ENCODE measurements around the gene CD3E. TPM values are rescaled to one million over a fixed set of nuclear protein-coding genes. Genes with fewer than 3 reads are reported as not detected.

Gene CD3E
- total and polyA plus RNA-seq, 2 of the 13 experiments (the other 11 are each of a cell fraction or from before 2014, with no cell fraction given): not detected

GRCh38 chr11:118260353-118260752, 44.2 kb upstream of the CD3E start (continued):
- TF ChIP-seq DMAP1 (CRISPR knock-in tag; IDR thresholded peaks at IDR 0.05): no peak
- no peak for TF ChIP-seq MYC (CRISPR knock-in tag; IDR thresholded peaks at IDR 0.05; ENCODE audit: borderline replicate concordance)
- no peak for TF ChIP-seq GATAD2A (CRISPR knock-in tag; IDR thresholded peaks at IDR 0.05)
- no peak for TF ChIP-seq ISL2 (CRISPR knock-in tag; IDR thresholded peaks at IDR 0.05)
- no peak for TF ChIP-seq KLF12 (CRISPR knock-in tag; IDR thresholded peaks at IDR 0.05; ENCODE audit: borderline replicate concordance)
- TF ChIP-seq JUND (CRISPR knock-in tag; IDR thresholded peaks at IDR 0.05): no peak
- no peak for TF ChIP-seq HNRNPK (IDR thresholded peaks at IDR 0.05; ENCODE audit: low read depth, low read length, poor library complexity, severe bottlenecking)

GRCh38 chr11:118263112-118263511, 41.4 kb upstream of the CD3E start:
- Histone ChIP-seq H3K4me2 (ENCODE audit: low read depth, low read length) (peak overlapping the region; percentile 81), H3K9ac (ENCODE audit: insufficient read depth, low read depth, low read length) (peak overlapping the region; percentile 65), H3K9me3 (ENCODE audit: low read length) (no peaks in the 10 kb centered on the region), H3K27me3 (ENCODE audit: control insufficient read depth in 1 of 2, insufficient read depth in 2 of 2, low read length in 2 of 2) (peaks cover 0 to 22% of the 10 kb centered on the region in 2 experiments; a peak in 4 of 5 replicates), H3K4me3 (replicated peaks in 1 of 3; ENCODE audit: insufficient read depth in 1 of 3, low read depth in 2 of 3, low read length in 3 of 3) (peak overlapping the region; percentile 58 to 77 (median 66); a peak in 5 of 6 replicates), H3K36me3 (replicated peaks in 1 of 2; ENCODE audit: control insufficient read depth in 1 of 2, insufficient read depth in 2 of 2, low read length in 2 of 2) (peaks cover 2 to 21% of the 10 kb centered on the region in 2 experiments; a peak in 2 of 5 replicates), H3K79me2 (ENCODE audit: insufficient read depth, low read length) (peaks cover 7% of the 10 kb centered on the region), H3K4me1 (ENCODE audit: insufficient read depth, low read length) (peaks cover 43% of the 10 kb centered on the region), H2AFZ (ENCODE audit: low read length) (no peak overlapping the region), H4K20me1 (ENCODE audit: insufficient read depth, low read length) (no peaks in the 10 kb centered on the region), H3K27ac (ENCODE audit: extremely low read length, insufficient read depth, low read length) (no peak overlapping the region)
- intact Hi-C loops (cut with micrococcal nuclease; ENCODE audit: unreplicated experiment): loop anchor here (5.0 kb wide), 1 partner anchor 66 kb away; no protein-coding TSS in a partner anchor
- POLR2A ChIA-PET: interaction anchor here (1.5 kb wide), 1 partner anchor 11 kb away, joined by 11 read pairs; the partner anchor contains the start of gene MPZL3
- no peak for FAIRE-seq
- BruUV-seq (replicated peaks): no TSS peak
- CTCF ChIA-PET (ENCODE audit: low intra/inter-chr PET ratio, low total read pairs): no interaction called here
- in situ Hi-C loops (cut with HindIII; ENCODE audit: extremely low pct_ligation_motif_present, low pct_unique_long_range_greater_than_20kb): no loop called here
- 55% methylated on average over 4 of the region's 4 CpGs for WGBS (ENCODE audit: low lambda C conversion rate)
- DNase-seq (ENCODE audit: low spot score): no peak
- no peak for ATAC-seq
- TF ChIP-seq RAD51 (IDR thresholded peaks at IDR 0.05; ENCODE audit: borderline replicate concordance): no peak
- no peak for TF ChIP-seq ZBTB7B (CRISPR knock-in tag; IDR thresholded peaks at IDR 0.05)
- TF ChIP-seq ZFY (CRISPR knock-in tag; IDR thresholded peaks at IDR 0.05): no peak
- TF ChIP-seq SALL1 (CRISPR knock-in tag; IDR thresholded peaks at IDR 0.05): no peak
- no peak for TF ChIP-seq ZNF570 (CRISPR knock-in tag; IDR thresholded peaks at IDR 0.05; ENCODE audit: borderline replicate concordance)
- TF ChIP-seq LCORL (IDR thresholded peaks at IDR 0.05): no peak
- no peak for TF ChIP-seq LCORL (CRISPR knock-in tag; IDR thresholded peaks at IDR 0.05)
- TF ChIP-seq ZNF543 (CRISPR knock-in tag; IDR thresholded peaks at IDR 0.05): no peak
- no peak for TF ChIP-seq ZFP37 (CRISPR knock-in tag; IDR thresholded peaks at IDR 0.05; ENCODE audit: borderline replicate concordance)
- TF ChIP-seq GFI1 (CRISPR knock-in tag; IDR thresholded peaks at IDR 0.05; ENCODE audit: borderline replicate concordance): no peak
- TF ChIP-seq ZBED4 (CRISPR knock-in tag; IDR thresholded peaks at IDR 0.05; ENCODE audit: borderline replicate concordance): no peak
- no peak for TF ChIP-seq MLLT10 (CRISPR knock-in tag; IDR thresholded peaks at IDR 0.05)
- no peak for TF ChIP-seq ZMAT5 (CRISPR knock-in tag; IDR thresholded peaks at IDR 0.05; ENCODE audit: borderline replicate concordance, low read depth)
- no peak for TF ChIP-seq FOXO1 (CRISPR knock-in tag; IDR thresholded peaks at IDR 0.05)
- no peak for TF ChIP-seq IKZF5 (CRISPR knock-in tag; IDR thresholded peaks at IDR 0.05)
